ENCODE results near the gene PDE9A. TPM values are rescaled to one million over a fixed set of nuclear protein-coding genes. Genes with fewer than 3 reads are reported as not detected.
"Not testable (repeated sequence)": the region's sequence is repeated elsewhere in the genome, so short reads cannot be mapped to it uniquely, and the experiment has no call there.

Gene PDE9A
- total and polyA plus RNA-seq, 8 donors = 1.2 to 14.4 (median 5.0) TPM

DNA sequence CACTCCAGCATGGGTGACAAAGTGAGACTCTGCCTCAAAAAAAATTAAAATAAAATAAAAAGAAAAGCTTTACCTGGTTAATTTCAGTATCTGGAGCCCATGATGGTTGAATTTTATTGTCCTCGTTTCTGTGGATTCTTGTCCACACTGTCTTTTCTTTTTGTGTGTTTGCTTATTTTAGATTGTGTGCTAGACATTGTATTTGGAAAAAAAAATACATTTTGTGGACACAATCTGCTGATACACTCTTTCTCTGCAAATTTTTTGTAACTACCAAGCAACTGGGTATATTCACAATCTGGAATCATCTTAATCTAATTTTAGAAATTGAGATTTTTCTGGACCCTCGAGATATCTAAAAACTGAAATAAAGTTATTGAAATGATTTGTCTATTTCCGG, 41.6 kb upstream of the PDE9A start:
- DNase-seq (no peak), FAIRE-seq (no peak), ATAC-seq (no peak)
- Histone ChIP-seq H3K36me3 (no peaks in the 10 kb centered on the region), H3K27me3 (peaks cover 0 to under 1% (median 0%) of the 10 kb centered on the region in 4 donors), H3K4me1 (no peaks in the 10 kb centered on the region), H3K4me3 (no peak overlapping the region), H3K27ac (no peak overlapping the region), H3K9me3 (no peaks in the 10 kb centered on the region)
- TF ChIP-seq, protein P1, sequence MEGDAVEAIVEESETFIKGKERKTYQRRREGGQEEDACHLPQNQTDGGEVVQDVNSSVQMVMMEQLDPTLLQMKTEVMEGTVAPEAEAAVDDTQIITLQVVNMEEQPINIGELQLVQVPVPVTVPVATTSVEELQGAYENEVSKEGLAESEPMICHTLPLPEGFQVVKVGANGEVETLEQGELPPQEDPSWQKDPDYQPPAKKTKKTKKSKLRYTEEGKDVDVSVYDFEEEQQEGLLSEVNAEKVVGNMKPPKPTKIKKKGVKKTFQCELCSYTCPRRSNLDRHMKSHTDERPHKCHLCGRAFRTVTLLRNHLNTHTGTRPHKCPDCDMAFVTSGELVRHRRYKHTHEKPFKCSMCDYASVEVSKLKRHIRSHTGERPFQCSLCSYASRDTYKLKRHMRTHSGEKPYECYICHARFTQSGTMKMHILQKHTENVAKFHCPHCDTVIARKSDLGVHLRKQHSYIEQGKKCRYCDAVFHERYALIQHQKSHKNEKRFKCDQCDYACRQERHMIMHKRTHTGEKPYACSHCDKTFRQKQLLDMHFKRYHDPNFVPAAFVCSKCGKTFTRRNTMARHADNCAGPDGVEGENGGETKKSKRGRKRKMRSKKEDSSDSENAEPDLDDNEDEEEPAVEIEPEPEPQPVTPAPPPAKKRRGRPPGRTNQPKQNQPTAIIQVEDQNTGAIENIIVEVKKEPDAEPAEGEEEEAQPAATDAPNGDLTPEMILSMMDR (IDR thresholded peaks at IDR 0.05) = no peak
- intact Hi-C loops (cut with DNase I) = no loop called here
- 74 to 77% methylated on average over 3 of the region's 3 CpGs for WGBS, 2 donors

DNA sequence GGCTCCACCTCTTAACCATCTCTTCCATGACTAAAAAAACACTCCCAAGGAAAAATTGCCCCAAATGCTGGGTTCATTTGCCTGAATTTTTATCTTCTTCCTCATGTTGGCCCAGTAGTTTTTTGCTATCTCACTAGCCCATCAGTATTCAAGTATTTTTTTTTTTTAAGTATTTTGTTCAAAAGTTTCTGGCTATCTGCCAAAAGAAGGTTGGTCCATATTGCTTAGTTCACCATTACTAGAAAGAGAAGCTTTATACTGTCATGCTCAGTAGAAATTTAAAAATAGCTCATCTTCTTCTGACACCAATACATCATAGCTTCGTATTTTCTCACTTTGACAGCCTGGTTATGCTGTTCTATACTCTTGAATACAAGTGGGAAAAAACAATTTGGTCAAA, 41.0 kb upstream of the PDE9A start:
- intact Hi-C loops (cut with DNase I) = no loop called here
- no peak for ATAC-seq
- no peaks in the 10 kb centered on the region for H3K9me3 ChIP-seq
- H3K4me1 ChIP-seq = no peaks in the 10 kb centered on the region
- no peak overlapping the region for H3K4me3 ChIP-seq
- no peak for DNase-seq
- H3K27me3 ChIP-seq = peaks cover 0 to 6% (median 0%) of the 10 kb centered on the region in 4 donors
- H3K36me3 ChIP-seq = no peaks in the 10 kb centered on the region
- H3K27ac ChIP-seq = no peak overlapping the region
- FAIRE-seq = no peak
- TF ChIP-seq, protein P1 (IDR thresholded peaks at IDR 0.05) = no peak
- WGBS, 2 donors = 81 to 96% methylated on average over 1 of the region's 1 CpG

DNA sequence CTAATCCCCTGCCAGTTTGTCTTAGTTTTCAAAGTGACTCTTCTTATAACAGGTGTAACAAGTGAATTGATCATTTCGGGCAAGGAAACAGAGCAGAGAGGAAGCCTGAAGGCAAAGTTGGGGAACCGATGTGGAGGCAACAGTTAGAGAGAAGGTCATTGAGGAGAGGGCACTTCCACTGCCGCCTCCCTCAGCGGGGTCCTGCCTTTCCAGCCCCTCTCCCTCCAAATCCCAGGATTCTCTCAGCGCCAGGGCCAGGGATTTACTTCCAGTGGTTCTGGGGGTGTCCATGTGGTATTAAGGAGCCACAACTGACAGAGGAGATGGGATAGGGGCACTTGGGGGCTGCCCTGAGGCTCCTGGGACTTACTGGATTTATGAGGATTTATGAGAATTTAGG, 39.7 kb upstream of the PDE9A start:
- FAIRE-seq = no peak
- no peak overlapping the region for H3K27ac ChIP-seq
- no peak overlapping the region for H3K4me3 ChIP-seq
- no peaks in the 10 kb centered on the region for H3K4me1 ChIP-seq
- TF ChIP-seq, protein P1 (IDR thresholded peaks at IDR 0.05) = no peak
- peaks cover 0 to 8% (median 0%) of the 10 kb centered on the region in 4 donors for H3K27me3 ChIP-seq
- H3K9me3 ChIP-seq = no peaks in the 10 kb centered on the region
- 88 to 96% methylated on average over 5 of the region's 5 CpGs for WGBS, 2 donors
- intact Hi-C loops (cut with DNase I) = no loop called here
- ATAC-seq = no peak
- no peaks in the 10 kb centered on the region for H3K36me3 ChIP-seq
- no peak for DNase-seq

DNA sequence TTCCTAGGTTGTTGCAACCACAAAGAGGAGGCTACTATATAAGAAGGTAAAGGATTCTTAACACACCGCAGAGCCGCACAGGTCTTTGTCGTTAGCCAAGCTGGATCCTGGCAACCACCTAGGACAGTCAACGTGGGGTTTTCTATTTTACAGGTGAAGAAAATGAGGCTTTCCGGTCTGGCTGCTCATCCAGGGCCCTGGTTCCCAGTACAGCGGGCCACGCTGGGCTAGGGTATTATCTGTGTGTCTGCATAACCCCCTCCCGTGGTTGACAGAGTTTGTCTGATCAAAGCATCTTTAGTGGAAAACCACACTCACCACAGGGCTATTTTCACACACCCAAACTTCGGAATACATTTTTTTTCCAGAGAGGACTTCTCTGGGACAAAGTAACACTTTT, 39.0 kb upstream of the PDE9A start:
- DNase-seq (no peak), FAIRE-seq (no peak), ATAC-seq (peak in 3 of 4 donors; percentile 25 to 51 (median 28))
- Histone ChIP-seq H3K27ac (peak overlapping the region in 2 of 4 donors; percentile 45 to 53), H3K36me3 (no peaks in the 10 kb centered on the region), H3K4me3 (no peak overlapping the region), H3K9me3 (no peaks in the 10 kb centered on the region), H3K4me1 (no peaks in the 10 kb centered on the region), H3K27me3 (peaks cover 0 to 8% (median 1%) of the 10 kb centered on the region in 4 donors)
- 75 to 76% methylated on average over 9 of the region's 9 CpGs for WGBS, 2 donors
- TF ChIP-seq, protein P1 (IDR thresholded peaks at IDR 0.05) = no peak
- intact Hi-C loops (cut with DNase I) = no loop called here

DNA sequence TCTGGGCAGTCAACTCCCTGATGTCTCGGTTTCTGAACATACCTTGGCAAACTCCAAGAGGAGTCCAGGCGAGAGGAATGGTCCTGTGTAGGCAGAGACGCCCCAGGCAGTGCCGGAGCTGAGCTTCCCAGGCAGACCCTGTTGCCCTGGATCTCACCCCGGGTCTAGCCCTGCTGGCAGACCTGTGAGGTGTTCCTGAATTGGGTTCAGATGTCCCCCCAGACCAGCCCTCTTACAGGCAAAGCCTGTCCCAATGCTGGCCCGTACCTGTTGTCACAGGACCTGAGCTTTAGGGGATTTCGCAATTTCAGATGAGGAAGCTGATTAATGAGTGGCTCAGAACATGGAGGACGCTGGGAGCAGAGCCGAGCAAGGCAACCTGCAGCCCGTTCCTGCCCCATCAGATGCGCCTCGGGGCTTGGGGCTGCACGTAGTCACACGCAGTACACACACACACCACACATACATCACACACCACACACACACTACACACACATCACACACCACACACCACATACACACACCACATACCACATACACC, 38.5 kb upstream of the PDE9A start:
- WGBS, 2 donors = 18% methylated on average over 14 of the region's 14 CpGs
- ATAC-seq (peak; percentile 91 to 95 (median 92)), FAIRE-seq (no peak), DNase-seq (peak in 4 of 6 donors; percentile 25 to 57 (median 41))
- Histone ChIP-seq H3K9me3 (no peaks in the 10 kb centered on the region), H3K27me3 (peaks cover 0 to 8% (median 1%) of the 10 kb centered on the region in 4 donors), H3K4me1 (no peaks in the 10 kb centered on the region), H3K36me3 (no peaks in the 10 kb centered on the region), H3K4me3 (no peak overlapping the region), H3K27ac (peak overlapping the region in 2 of 4 donors; percentile 45 to 53)
- intact Hi-C loops (cut with DNase I) = no loop called here
- TF ChIP-seq, protein P1 (IDR thresholded peaks at IDR 0.05) = no peak

DNA sequence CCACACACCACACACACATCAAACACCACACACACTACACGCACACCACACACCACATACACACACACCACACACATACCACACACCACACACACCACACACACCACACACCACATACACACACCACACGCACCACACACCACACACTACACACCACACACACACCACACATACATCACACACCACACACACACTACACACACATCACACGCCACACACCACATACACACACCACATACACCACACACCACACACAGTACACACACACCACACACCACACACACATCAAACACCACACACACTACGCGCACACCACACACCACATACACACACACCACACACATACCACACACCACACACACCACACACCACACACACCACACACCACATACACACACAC, 38.0 kb upstream of the PDE9A start:
- H3K36me3 ChIP-seq; H3K9me3 ChIP-seq; H3K4me3 ChIP-seq; H3K27ac ChIP-seq; FAIRE-seq; intact Hi-C loops (cut with DNase I); DNase-seq; H3K4me1 ChIP-seq; ATAC-seq; H3K27me3 ChIP-seq: not testable (repeated sequence)
- 48 to 75% methylated on average over 2 to 4 of the region's 5 CpGs for WGBS, 2 donors

All from pancreas (tissue), 10 donors.